CD4-positive, alpha-beta T cell treated with Interleukin-2 at 100 ng/mL for 4 hours (primary cell): Measurements from ENCODE around the gene TMCO4.
"Not testable (repeated sequence)": the region's sequence is repeated elsewhere in the genome, so short reads cannot be mapped to it uniquely, and the experiment has no call there.

ENCODE experiments used
- DNase-seq: peaks from one replicate; pipeline ENCODE4 v3.0.0-alpha.2; 2020; ENCODE audit warnings: low spot score

The TMCO4 gene

GRCh38 chr1:19636749-19637148, 163.0 kb downstream of the TMCO4 start:
- not testable (repeated sequence) for DNase-seq

GRCh38 chr1:19636065-19636464, 163.7 kb downstream of the TMCO4 start:
- no peak for DNase-seq

GRCh38 chr1:19635646-19636045, 164.1 kb downstream of the TMCO4 start:
- no peak for DNase-seq

- not testable (repeated sequence) for DNase-seq
Observed at GRCh38 chr1:19635064-19635463, 164.7 kb downstream of the TMCO4 start.

GRCh38 chr1:19633106-19633505, 166.6 kb downstream of the TMCO4 start:
- no peak for DNase-seq
